ENCODE measurements around the gene TRPM6.

DNA sequence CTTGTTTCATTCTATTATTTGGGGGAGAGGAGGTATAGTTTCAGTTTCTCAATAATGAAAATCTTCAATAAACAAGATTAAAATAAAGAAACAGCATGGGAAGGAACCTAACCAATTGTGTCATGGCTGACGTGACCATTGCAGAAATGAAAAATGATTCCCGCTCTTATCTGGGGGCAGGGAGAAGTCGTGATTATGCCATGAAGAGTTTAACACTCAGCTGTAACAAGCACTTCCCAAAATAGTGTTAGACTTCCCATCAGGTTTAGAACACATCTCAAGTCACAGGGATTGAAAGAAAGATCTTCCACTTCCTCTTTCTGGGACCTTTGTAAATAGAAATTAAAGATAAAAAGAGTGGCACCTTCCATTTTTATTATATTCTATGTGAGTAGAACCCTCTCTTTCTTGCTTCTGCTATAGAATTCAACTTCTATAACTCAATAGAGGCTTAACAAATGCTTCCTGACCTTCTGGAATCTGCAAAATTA lies 122.2 kb downstream of the TRPM6 start:
- TF ChIP-seq GATA2 (IDR thresholded peaks at IDR 0.05; ENCODE audit: low read depth, low read length) (no peak), GATA3 (IDR thresholded peaks at IDR 0.05; ENCODE audit: low read depth, low read length) (no peak)

All from SH-SY5Y (cell line).